Duodenal mucosa (tissue), 2 donors: ENCODE measurements around the gene NCOA3.

Experiments
- H3K27ac ChIP-seq: one replicate; pipeline ENCODE4 v1.7.0; 2013; ENCODE audit warnings: low read depth, low read length
- H3K27me3 ChIP-seq, 2 donors: one replicate each; pipeline ENCODE4 v1.7.0; 2013; ENCODE audit warnings: low read length in 2 of 2, control low read depth in 1 of 2; ENCODE audit not compliant: insufficient read depth in 2 of 2, control insufficient read depth in 1 of 2
- H3K36me3 ChIP-seq, 2 donors: one replicate each; pipeline ENCODE4 v1.7.0; 2013; ENCODE audit warnings: low read length in 2 of 2, control low read depth in 1 of 2; ENCODE audit not compliant: insufficient read depth in 2 of 2, control insufficient read depth in 1 of 2
- H3K4me1 ChIP-seq, 2 donors: one replicate each; pipeline ENCODE4 v1.7.0; 2013; ENCODE audit warnings: low read length in 2 of 2, control low read depth in 1 of 2; ENCODE audit not compliant: insufficient read depth in 2 of 2, control insufficient read depth in 1 of 2
- H3K4me3 ChIP-seq, 2 donors: one replicate each; pipeline ENCODE4 v1.7.0; 2013; ENCODE audit warnings: low read length in 2 of 2, low read depth in 1 of 2
- H3K9ac ChIP-seq, 2 donors: one replicate each; pipeline ENCODE4 v1.7.0; 2013; ENCODE audit warnings: low read length in 2 of 2, low read depth in 1 of 2
- H3K9me3 ChIP-seq, 2 donors: one replicate each; pipeline ENCODE4 v1.7.0; 2013; ENCODE audit warnings: low read length in 2 of 2, control low read depth in 1 of 2; ENCODE audit not compliant: control insufficient read depth in 1 of 2

Gene NCOA3

DNA sequence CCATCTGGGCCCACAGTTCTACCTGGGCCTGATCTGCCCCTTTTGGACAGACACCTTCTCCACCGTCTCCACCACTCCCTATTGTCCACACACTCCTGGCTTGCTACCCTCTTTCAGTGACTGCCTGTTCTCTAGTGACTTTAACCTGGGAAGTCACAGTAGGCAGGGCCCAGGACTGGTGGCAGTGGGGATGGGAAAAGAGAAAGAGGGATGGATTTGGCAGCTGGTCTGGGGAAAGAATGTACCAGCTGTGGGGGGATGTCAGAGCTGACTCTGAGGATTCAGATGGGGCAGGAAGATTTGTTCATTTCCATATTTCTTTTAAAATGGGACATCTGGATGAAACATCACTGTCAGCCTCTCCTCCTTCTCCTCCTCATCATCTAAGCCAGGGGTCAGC is 198.1 kb downstream of the NCOA3 start:
- Histone ChIP-seq H3K4me1 (no peaks in the 10 kb centered on the region), H3K4me3 (no peak overlapping the region), H3K27me3 (no peaks in the 10 kb centered on the region), H3K9ac (no peak overlapping the region), H3K36me3 (peaks cover 6 to 8% of the 10 kb centered on the region in 2 donors), H3K27ac (no peak overlapping the region), H3K9me3 (no peaks in the 10 kb centered on the region)

DNA sequence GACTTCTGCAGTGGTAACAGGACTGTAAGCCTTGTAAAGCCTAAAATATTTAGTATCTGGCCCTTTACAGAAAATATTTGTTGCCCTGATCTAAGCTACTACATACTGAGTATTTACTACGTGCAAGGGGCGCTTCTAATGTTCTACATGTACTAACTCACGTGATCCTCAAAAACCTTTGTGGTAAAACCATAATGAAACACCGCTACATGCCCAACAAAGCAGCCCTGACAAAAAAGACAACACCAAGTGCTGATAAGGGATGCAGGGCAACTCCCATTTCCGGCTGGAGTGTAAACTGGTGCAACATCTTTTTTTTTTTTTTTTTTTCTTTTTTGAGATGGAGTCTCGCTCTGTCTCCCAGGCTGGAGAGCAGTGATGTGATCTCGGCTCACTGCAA is 198.6 kb downstream of the NCOA3 start:
- H3K36me3 ChIP-seq, result peaks cover 6 to 8% of the 10 kb centered on the region in 2 donors
- no peaks in the 10 kb centered on the region for H3K4me1 ChIP-seq
- no peak overlapping the region for H3K9ac ChIP-seq
- H3K27me3 ChIP-seq, result no peaks in the 10 kb centered on the region
- H3K27ac ChIP-seq, result no peak overlapping the region
- H3K9me3 ChIP-seq, result no peaks in the 10 kb centered on the region
- H3K4me3 ChIP-seq, result no peak overlapping the region

DNA sequence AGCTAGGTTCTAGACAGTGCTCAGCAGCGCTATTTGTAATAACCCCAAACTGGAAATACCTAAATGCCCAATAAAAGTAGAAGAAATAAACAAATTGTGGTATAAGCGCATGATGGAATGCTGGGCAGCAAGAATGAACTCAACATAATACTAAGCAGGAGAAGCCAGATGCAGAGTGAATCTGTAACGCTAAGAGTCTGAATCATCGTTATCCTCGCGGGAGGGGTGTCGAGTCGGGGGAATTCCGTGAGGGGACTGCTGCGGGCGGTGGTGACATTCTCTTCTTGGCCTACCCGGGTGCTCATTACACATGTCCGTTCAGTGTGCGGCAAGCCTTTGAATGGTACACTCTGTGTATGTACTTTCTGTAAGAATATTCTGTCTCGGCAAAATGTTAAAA is 199.9 kb downstream of the NCOA3 start:
- H3K9me3 ChIP-seq, result no peaks in the 10 kb centered on the region
- H3K4me3 ChIP-seq, result no peak overlapping the region
- H3K36me3 ChIP-seq, result peaks cover 6 to 8% of the 10 kb centered on the region in 2 donors
- no peak overlapping the region for H3K27ac ChIP-seq
- no peaks in the 10 kb centered on the region for H3K27me3 ChIP-seq
- no peak overlapping the region for H3K9ac ChIP-seq
- H3K4me1 ChIP-seq, result no peaks in the 10 kb centered on the region

DNA sequence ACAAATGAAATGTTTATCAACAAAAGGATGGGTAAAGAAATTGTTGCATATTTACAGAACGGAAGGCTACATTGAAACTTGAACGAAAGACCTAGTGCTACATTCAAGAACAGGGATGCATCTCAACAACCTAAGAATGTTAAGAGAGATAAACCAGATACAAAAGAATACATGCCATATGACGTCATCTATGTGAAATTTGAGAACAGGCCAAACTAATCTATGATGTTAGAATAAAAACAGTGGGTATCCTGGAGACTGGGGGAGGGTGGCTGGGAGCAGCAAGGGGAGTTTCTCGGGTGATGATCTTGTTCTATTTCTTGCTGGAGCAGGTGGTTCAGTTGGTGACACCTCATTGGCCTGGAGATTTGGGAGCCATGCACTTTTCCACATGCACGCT is 202.1 kb downstream of the NCOA3 start:
- Histone ChIP-seq H3K27me3 (no peaks in the 10 kb centered on the region), H3K4me3 (no peak overlapping the region), H3K9ac (no peak overlapping the region), H3K4me1 (no peaks in the 10 kb centered on the region), H3K36me3 (peaks cover 6 to 8% of the 10 kb centered on the region in 2 donors), H3K27ac (no peak overlapping the region), H3K9me3 (no peaks in the 10 kb centered on the region)

DNA sequence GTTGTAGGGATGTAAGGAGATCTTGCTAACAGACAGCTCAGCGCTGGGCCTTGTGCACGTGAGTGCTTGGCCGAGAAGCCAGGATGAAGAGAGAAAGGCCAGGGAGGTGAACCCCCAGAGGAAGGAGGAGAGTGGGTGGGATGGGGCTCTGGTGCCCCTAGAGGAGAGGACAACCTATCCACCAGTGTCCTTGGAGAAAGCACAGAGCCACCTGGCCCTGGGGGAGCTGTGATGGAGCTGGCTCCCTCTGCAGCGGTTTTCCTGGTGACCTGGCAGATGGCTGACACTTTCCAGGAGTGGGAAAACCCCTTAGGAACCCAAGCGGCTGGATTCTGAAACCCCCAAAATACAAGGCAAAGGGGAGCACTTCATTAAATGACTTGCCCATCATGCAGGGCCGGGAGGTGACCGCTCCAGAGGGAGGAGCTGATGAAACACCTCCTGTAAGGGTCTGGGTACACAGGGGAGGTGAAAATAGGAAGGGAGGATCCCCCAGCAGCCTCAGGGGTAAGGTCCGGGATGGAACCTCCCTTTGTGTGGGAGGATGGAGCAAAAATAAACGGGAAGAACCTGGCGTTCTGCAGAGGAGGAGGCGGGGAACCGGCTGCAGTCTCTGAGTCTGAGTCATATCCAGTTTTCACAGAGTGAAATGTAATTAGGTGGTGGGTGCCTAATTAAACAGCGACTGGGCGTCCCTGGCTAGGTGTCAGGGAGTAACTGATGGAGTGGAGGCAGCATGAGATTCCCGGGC is 203.2 kb downstream of the NCOA3 start:
- Histone ChIP-seq H3K27ac (no peak overlapping the region), H3K9me3 (no peaks in the 10 kb centered on the region), H3K9ac (no peak overlapping the region), H3K36me3 (no peaks in the 10 kb centered on the region), H3K27me3 (no peaks in the 10 kb centered on the region), H3K4me3 (no peak overlapping the region), H3K4me1 (no peaks in the 10 kb centered on the region)

DNA sequence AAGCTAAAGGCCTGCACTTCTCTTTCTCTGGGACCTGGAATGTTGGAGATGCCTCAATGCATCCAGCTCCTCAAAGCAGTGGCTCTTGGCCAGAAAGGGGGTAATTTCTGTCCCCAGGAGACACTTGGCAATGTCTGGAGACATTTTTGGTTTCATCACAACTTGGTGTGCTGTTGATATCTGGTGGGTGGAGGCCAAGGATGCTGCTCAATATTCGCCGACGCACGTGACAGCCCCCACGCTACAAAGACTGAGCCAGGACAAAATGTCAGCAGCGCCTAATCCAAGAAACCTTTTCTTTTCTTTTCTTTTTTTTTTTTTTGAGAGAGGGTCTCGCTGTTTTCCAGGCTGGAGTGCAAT is 203.8 kb downstream of the NCOA3 start:
- Histone ChIP-seq H3K27ac (no peak overlapping the region), H3K4me3 (no peak overlapping the region), H3K36me3 (no peaks in the 10 kb centered on the region), H3K27me3 (no peaks in the 10 kb centered on the region), H3K9ac (no peak overlapping the region), H3K9me3 (no peaks in the 10 kb centered on the region), H3K4me1 (peaks cover 2 to 3% of the 10 kb centered on the region in 2 donors)

DNA sequence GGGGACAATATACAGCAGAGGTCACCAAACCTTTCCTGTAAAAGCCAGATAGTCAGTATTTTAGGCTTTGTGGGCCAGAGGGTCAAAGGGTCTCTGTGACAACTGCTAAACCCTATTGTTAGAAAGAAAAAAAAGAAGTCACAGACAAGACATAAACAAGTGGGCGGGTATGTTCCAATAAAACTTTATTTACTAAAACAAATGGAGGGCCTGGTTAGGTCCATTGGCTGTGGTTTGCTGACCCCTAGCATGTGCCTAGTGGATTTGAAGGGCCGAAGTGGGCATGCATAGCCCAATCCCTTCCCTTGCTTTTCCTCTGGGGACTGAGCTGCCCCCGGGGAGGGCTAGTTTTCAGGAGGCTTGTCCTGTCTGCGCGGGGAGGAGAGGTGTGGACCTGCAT is 204.7 kb downstream of the NCOA3 start:
- Histone ChIP-seq H3K36me3 (no peaks in the 10 kb centered on the region), H3K4me3 (no peak overlapping the region), H3K9me3 (no peaks in the 10 kb centered on the region), H3K9ac (no peak overlapping the region), H3K27me3 (no peaks in the 10 kb centered on the region), H3K27ac (no peak overlapping the region), H3K4me1 (peaks cover 11 to 12% of the 10 kb centered on the region in 2 donors)
